KMS-11 (cell line): ENCODE measurements around the gene DDX24.

Source experiments
- H2AFZ ChIP-seq: fragments of 200-600 bp; sonication (generic); 2 replicates; pipeline ENCODE4 v1.6.1; 2016; ENCODE audit warnings: antibody characterized with exemption, mixed run types, low read depth
- H3K27ac ChIP-seq: fragments of 200-600 bp; sonication (generic); 2 replicates; pipeline ENCODE4 v1.6.1; 2016; ENCODE audit warnings: mild to moderate bottlenecking, mixed run types
- H3K27me3 ChIP-seq: fragments of 200-600 bp; sonication (generic); 2 replicates; pipeline ENCODE4 v1.6.1; 2017; ENCODE audit warnings: mild to moderate bottlenecking, low read depth, mixed run types, moderate library complexity; ENCODE audit not compliant: insufficient read depth
- H3K36me3 ChIP-seq: fragments of 200-600 bp; sonication (generic); 2 replicates; pipeline ENCODE4 v1.6.1; 2017; ENCODE audit warnings: mild to moderate bottlenecking, mixed run types; ENCODE audit not compliant: insufficient read depth
- H3K4me1 ChIP-seq: fragments of 200-600 bp; sonication (generic); 2 replicates; pipeline ENCODE4 v1.6.1; 2016; ENCODE audit warnings: mild to moderate bottlenecking, low read depth, mixed run types; ENCODE audit not compliant: poor library complexity, severe bottlenecking
- H3K4me2 ChIP-seq: fragments of 200-600 bp; sonication (generic); 2 replicates; pipeline ENCODE4 v1.7.0; 2016; ENCODE audit warnings: mild to moderate bottlenecking, mixed run types
- H3K4me3 ChIP-seq: fragments of 200-600 bp; sonication (generic); IDR thresholded peaks from 2 replicates; pipeline ENCODE4 v1.6.1; 2017; ENCODE audit warnings: low read depth, low read length, mixed read lengths; ENCODE audit not compliant: insufficient read depth
- H3K79me2 ChIP-seq: fragments of 200-600 bp; sonication (generic); 2 replicates; pipeline ENCODE4 v1.6.1; 2016; ENCODE audit warnings: low read depth, mixed run types; ENCODE audit not compliant: insufficient read depth
- H3K9ac ChIP-seq: fragments of 200-600 bp; sonication (generic); 2 replicates; pipeline ENCODE4 v1.6.1; 2016; ENCODE audit warnings: mild to moderate bottlenecking, mixed run types
- H4K20me1 ChIP-seq: fragments of 200-600 bp; sonication (generic); 2 replicates; pipeline ENCODE4 v1.6.1; 2016; ENCODE audit warnings: mild to moderate bottlenecking, mixed run types; ENCODE audit not compliant: insufficient read depth
- CTCF ChIP-seq: fragments of 200-600 bp; sonication (generic); conservative IDR thresholded peaks from 2 replicates; pipeline ENCODE4 v1.6.1; 2017; ENCODE audit warnings: low read depth, mild to moderate bottlenecking, antibody characterized with exemption, low read length, moderate library complexity, mixed read lengths

DDX24 gene

GRCh38 chr14:94038510-94038909 lies 42.5 kb downstream of the DDX24 start:
- H2AFZ ChIP-seq, result no peak overlapping the region
- H3K4me1 ChIP-seq, result no peaks in the 10 kb centered on the region
- H3K9ac ChIP-seq, result no peak overlapping the region
- H3K79me2 ChIP-seq, result no peaks in the 10 kb centered on the region
- H3K27ac ChIP-seq, result no peak overlapping the region
- H3K36me3 ChIP-seq, result no peaks in the 10 kb centered on the region
- no peak overlapping the region for H3K4me2 ChIP-seq
- H3K4me3 ChIP-seq, result no peak overlapping the region
- H3K27me3 ChIP-seq, result no peaks in the 10 kb centered on the region
- no peak for TF ChIP-seq CTCF
- no peaks in the 10 kb centered on the region for H4K20me1 ChIP-seq

- Histone ChIP-seq H3K9ac (no peak overlapping the region), H3K36me3 (no peaks in the 10 kb centered on the region), H2AFZ (no peak overlapping the region), H3K27me3 (no peaks in the 10 kb centered on the region), H3K4me2 (no peak overlapping the region), H4K20me1 (no peaks in the 10 kb centered on the region), H3K4me3 (no peak overlapping the region), H3K79me2 (no peaks in the 10 kb centered on the region), H3K27ac (no peak overlapping the region), H3K4me1 (no peaks in the 10 kb centered on the region)
- no peak for TF ChIP-seq CTCF
Measured at GRCh38 chr14:94037954-94038353, 43.0 kb downstream of the DDX24 start.

- Histone ChIP-seq H3K9ac (no peak overlapping the region), H4K20me1 (no peaks in the 10 kb centered on the region), H3K4me3 (no peak overlapping the region), H3K27ac (no peak overlapping the region), H3K27me3 (no peaks in the 10 kb centered on the region), H3K36me3 (no peaks in the 10 kb centered on the region), H3K4me2 (no peak overlapping the region), H3K4me1 (no peaks in the 10 kb centered on the region), H2AFZ (no peak overlapping the region), H3K79me2 (no peaks in the 10 kb centered on the region)
- peak; percentile 84 for TF ChIP-seq CTCF
Measured at GRCh38 chr14:94036313-94037167, 44.5 kb downstream of the DDX24 start.

- Histone ChIP-seq H3K4me2 (no peak overlapping the region), H3K27ac (no peak overlapping the region), H3K27me3 (no peaks in the 10 kb centered on the region), H3K4me1 (no peaks in the 10 kb centered on the region), H3K4me3 (no peak overlapping the region), H3K36me3 (no peaks in the 10 kb centered on the region), H2AFZ (no peak overlapping the region), H4K20me1 (no peaks in the 10 kb centered on the region), H3K9ac (no peak overlapping the region), H3K79me2 (no peaks in the 10 kb centered on the region)
- no peak for TF ChIP-seq CTCF
Measured at GRCh38 chr14:94034886-94035285, 46.1 kb downstream of the DDX24 start.
